GM21619 (cell line): ENCODE measurements around the gene WIZ.

Experiments
- ATAC-seq: cut with Tn5 transposase; IDR thresholded peaks from one replicate; pipeline ENCODE4 v1.9.1; 2021; ENCODE audit not compliant: unreplicated experiment

The WIZ gene

GRCh38 chr19:15430526-15431120, 19.1 kb downstream of the WIZ start:
- no peak for ATAC-seq

GRCh38 chr19:15429825-15430467, 19.8 kb downstream of the WIZ start:
- no peak for ATAC-seq

GRCh38 chr19:15428956-15429824, 20.6 kb downstream of the WIZ start:
- ATAC-seq: no peak

- no peak for ATAC-seq
Observed at GRCh38 chr19:15427991-15428471, 21.7 kb downstream of the WIZ start.

- ATAC-seq: no peak
Observed at GRCh38 chr19:15427350-15427700, 22.4 kb downstream of the WIZ start.

- no peak for ATAC-seq
Observed at GRCh38 chr19:15426485-15427349, 23.0 kb downstream of the WIZ start.

- ATAC-seq: no peak
Observed at GRCh38 chr19:15425321-15425950, 24.3 kb downstream of the WIZ start.

- no peak for ATAC-seq
Observed at GRCh38 chr19:15424692-15425272, 25.0 kb downstream of the WIZ start.

GRCh38 chr19:15424121-15424520, 25.6 kb downstream of the WIZ start:
- ATAC-seq: no peak

GRCh38 chr19:15423130-15423529, 26.6 kb downstream of the WIZ start:
- ATAC-seq: no peak

- no peak for ATAC-seq
Observed at GRCh38 chr19:15422296-15423075, 27.3 kb downstream of the WIZ start.

- no peak for ATAC-seq
Observed at GRCh38 chr19:15421721-15422260, 28.0 kb downstream of the WIZ start.

GRCh38 chr19:15421136-15421695, 28.5 kb downstream of the WIZ start:
- ATAC-seq: no peak

- no peak for ATAC-seq
Observed at GRCh38 chr19:15419413-15420025, 30.2 kb downstream of the WIZ start.

GRCh38 chr19:15418579-15419412, 31.0 kb downstream of the WIZ start, which contains the start of gene AKAP8L:
TSS of gene AKAP8L (minus strand) at chr19:15418988. CDS start at chr19:15418923, 65 bp downstream.
- peak; percentile 90 for ATAC-seq

GRCh38 chr19:15418231-15418578, 31.6 kb downstream of the WIZ start:
- ATAC-seq: no peak

GRCh38 chr19:15417699-15418098, 32.1 kb downstream of the WIZ start:
- no peak for ATAC-seq
